Neural cell (in vitro differentiated cells): Measurements from ENCODE around the gene SREBF1.

ENCODE experiments used
- EZH2 ChIP-seq: fragments of 200-600, 300-800 bp; shearing (Covaris generic), sonication (generic); IDR thresholded peaks from 2 replicates; pipeline ENCODE4 v1.6.1; 2014; ENCODE audit warnings: antibody characterized with exemption, low read length, borderline replicate concordance, mild to moderate bottlenecking; ENCODE audit not compliant: insufficient read depth, poor library complexity, severe bottlenecking
- TF ChIP-seq, protein P1 (sequence below): fragments of 450-650 bp; IDR thresholded peaks from 2 replicates; pipeline ENCODE4 v1.5.1; 2014; ENCODE audit warnings: antibody characterized with exemption, mild to moderate bottlenecking, moderate library complexity; ENCODE audit not compliant: poor library complexity, severe bottlenecking

DNA sequence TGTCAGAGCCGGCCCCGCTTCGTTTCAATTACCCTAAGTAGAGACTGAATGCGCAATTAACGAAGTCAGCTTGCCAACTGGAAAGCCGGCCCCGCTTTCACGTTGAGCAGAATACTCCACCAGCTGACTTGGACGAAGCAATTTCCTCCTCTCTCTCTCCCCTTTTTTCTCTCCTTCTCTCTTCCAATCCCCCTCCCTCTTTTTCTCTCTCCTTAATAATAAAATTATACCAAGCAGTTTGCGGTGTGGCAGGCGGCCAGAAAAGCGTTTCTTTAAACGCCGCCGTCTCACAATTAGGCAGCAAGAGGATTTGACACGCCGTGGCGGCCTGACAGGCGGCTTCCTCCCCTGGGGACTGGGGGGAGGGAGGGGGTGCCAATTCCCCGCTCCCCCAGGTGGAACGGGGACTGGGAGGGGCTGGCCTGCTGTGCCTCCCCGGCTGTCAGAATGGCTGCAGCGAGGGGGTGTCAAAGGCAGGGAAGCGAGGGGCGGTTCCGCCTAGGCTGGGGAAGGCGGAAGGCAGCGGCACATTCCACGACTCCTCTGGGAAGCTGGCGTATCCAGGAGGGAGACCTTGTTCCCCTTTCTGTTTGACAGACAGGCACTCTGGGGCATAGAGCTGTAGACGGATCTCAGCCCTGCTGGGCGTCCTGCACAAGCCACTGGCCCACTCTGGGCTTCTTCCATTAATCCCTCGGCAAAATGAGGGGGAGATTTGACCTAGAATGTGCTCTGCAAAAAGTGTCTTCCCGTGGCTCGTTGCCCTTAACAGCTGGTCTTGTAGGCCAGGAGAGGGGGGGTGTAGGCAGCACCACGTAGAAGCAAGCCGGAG lies 52.7 kb downstream of the SREBF1 start:
- TF ChIP-seq, protein P1, sequence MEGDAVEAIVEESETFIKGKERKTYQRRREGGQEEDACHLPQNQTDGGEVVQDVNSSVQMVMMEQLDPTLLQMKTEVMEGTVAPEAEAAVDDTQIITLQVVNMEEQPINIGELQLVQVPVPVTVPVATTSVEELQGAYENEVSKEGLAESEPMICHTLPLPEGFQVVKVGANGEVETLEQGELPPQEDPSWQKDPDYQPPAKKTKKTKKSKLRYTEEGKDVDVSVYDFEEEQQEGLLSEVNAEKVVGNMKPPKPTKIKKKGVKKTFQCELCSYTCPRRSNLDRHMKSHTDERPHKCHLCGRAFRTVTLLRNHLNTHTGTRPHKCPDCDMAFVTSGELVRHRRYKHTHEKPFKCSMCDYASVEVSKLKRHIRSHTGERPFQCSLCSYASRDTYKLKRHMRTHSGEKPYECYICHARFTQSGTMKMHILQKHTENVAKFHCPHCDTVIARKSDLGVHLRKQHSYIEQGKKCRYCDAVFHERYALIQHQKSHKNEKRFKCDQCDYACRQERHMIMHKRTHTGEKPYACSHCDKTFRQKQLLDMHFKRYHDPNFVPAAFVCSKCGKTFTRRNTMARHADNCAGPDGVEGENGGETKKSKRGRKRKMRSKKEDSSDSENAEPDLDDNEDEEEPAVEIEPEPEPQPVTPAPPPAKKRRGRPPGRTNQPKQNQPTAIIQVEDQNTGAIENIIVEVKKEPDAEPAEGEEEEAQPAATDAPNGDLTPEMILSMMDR: no peak
- TF ChIP-seq EZH2: no peak
